Measurements from ENCODE around the gene DLX2. TPM values are rescaled to one million over a fixed set of nuclear protein-coding genes. Genes with fewer than 3 reads are reported as not detected.

DLX2 gene
- total and polyA plus RNA-seq, 2 of the 13 experiments (the other 11 are each of a cell fraction or from before 2014, with no cell fraction given) = 0.07 to 0.15 TPM

- TF ChIP-seq ZNF512 (CRISPR knock-in tag; IDR thresholded peaks at IDR 0.05) (no peak), ZNF790 (CRISPR knock-in tag; IDR thresholded peaks at IDR 0.05; ENCODE audit: borderline replicate concordance) (no peak), CENPT (CRISPR knock-in tag; IDR thresholded peaks at IDR 0.05; ENCODE audit: low read depth) (peak; percentile 84; the same call in 1 of the 2 replicates), HOXA7 (CRISPR knock-in tag; IDR thresholded peaks at IDR 0.05) (peak; percentile 56; the same call in 1 of the 2 replicates), HNF1A (IDR thresholded peaks at IDR 0.05; ENCODE audit: low read depth) (no peak), HNF1A (CRISPR knock-in tag; IDR thresholded peaks at IDR 0.05; ENCODE audit: borderline replicate concordance) (0 out of 2 replicates have a peak, but pooled peaks have one; percentile 12), ATF3 (CRISPR knock-in tag; IDR thresholded peaks at IDR 0.05) (no peak), MYC (CRISPR knock-in tag; IDR thresholded peaks at IDR 0.05; ENCODE audit: borderline replicate concordance) (no peak), MAZ (IDR thresholded peaks at IDR 0.05; ENCODE audit: borderline replicate concordance, low read depth, low read length) (no peak), MAZ (CRISPR knock-in tag; IDR thresholded peaks at IDR 0.05; ENCODE audit: low read depth) (0 out of 2 replicates have a peak, but pooled peaks have one; percentile 6), SUZ12 (IDR thresholded peaks at IDR 0.05; ENCODE audit: low read depth, low read length) (no peak), XRCC5 (optimal IDR thresholded peaks at IDR 0.05; ENCODE audit: low read length) (no peak), ZFP82 (CRISPR knock-in tag; IDR thresholded peaks at IDR 0.05; ENCODE audit: borderline replicate concordance) (0 out of 2 replicates have a peak, but pooled peaks have one; percentile 3), TCF7 (IDR thresholded peaks at IDR 0.05; ENCODE audit: low read depth) (no peak), EED (CRISPR knock-in tag; IDR thresholded peaks at IDR 0.05) (peak; percentile 80; the same call in 1 of the 2 replicates), ZNF276 (CRISPR knock-in tag; IDR thresholded peaks at IDR 0.05; ENCODE audit: low read depth) (0 out of 2 replicates have a peak, but pooled peaks have one; percentile 15), ZNF660 (CRISPR knock-in tag; IDR thresholded peaks at IDR 0.05; ENCODE audit: borderline replicate concordance, low read depth) (no peak), ZKSCAN5 (CRISPR knock-in tag; IDR thresholded peaks at IDR 0.05) (no peak)
- TF ChIP-seq, protein P1, sequence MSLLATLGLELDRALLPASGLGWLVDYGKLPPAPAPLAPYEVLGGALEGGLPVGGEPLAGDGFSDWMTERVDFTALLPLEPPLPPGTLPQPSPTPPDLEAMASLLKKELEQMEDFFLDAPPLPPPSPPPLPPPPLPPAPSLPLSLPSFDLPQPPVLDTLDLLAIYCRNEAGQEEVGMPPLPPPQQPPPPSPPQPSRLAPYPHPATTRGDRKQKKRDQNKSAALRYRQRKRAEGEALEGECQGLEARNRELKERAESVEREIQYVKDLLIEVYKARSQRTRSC (CRISPR knock-in tag; IDR thresholded peaks at IDR 0.05; ENCODE audit: low read depth) = no peak
Measured at GRCh38 chr2:172098287-172098649, 4.4 kb downstream of the DLX2 start (continued).
